Measurements from ENCODE around the gene SLC39A9.

DNA sequence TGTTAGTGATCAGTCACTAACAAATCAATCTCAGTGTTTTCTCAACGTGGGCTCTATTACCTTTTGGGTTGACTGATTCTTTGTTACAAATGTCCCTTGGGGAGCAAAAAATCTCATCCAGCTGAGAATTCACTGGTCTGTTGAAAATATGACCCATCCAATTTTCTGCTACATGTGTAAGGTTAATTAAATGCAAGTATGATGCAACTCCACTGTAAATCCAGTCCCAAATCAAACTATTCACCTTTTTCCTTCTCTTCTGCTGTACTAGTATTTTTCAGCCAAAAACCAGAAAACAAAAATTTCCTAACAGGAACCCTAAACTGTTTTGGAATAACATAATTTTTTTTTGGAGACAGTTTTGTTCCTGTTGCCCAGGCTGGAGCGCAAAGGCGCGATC lies 2.6 kb upstream of the SLC39A9 start:
- TF ChIP-seq, protein P1, sequence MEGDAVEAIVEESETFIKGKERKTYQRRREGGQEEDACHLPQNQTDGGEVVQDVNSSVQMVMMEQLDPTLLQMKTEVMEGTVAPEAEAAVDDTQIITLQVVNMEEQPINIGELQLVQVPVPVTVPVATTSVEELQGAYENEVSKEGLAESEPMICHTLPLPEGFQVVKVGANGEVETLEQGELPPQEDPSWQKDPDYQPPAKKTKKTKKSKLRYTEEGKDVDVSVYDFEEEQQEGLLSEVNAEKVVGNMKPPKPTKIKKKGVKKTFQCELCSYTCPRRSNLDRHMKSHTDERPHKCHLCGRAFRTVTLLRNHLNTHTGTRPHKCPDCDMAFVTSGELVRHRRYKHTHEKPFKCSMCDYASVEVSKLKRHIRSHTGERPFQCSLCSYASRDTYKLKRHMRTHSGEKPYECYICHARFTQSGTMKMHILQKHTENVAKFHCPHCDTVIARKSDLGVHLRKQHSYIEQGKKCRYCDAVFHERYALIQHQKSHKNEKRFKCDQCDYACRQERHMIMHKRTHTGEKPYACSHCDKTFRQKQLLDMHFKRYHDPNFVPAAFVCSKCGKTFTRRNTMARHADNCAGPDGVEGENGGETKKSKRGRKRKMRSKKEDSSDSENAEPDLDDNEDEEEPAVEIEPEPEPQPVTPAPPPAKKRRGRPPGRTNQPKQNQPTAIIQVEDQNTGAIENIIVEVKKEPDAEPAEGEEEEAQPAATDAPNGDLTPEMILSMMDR (IDR thresholded peaks at IDR 0.05), result no peak
- no peak for TF ChIP-seq POLR2A (IDR thresholded peaks at IDR 0.05)

Data from uterus (tissue), 2 donors.